Stomach smooth muscle (tissue), 2 donors: Measurements from ENCODE around the gene SLCO4A1.

Source experiments
- H3K27ac ChIP-seq: one replicate; pipeline ENCODE4 v1.7.0; 2013; ENCODE audit warnings: mild to moderate bottlenecking, low read length, inconsistent platforms
- H3K27me3 ChIP-seq, 2 donors: one replicate each; pipeline ENCODE4 v1.7.0; 2013; ENCODE audit warnings: low read length in 2 of 2; ENCODE audit not compliant: insufficient read depth in 2 of 2, control insufficient read depth in 1 of 2
- H3K36me3 ChIP-seq, 2 donors: one replicate each; pipeline ENCODE4 v1.7.0; 2013; ENCODE audit warnings: low read length in 2 of 2; ENCODE audit not compliant: control insufficient read depth in 2 of 2, insufficient read depth in 2 of 2
- H3K4me1 ChIP-seq: one replicate; pipeline ENCODE4 v1.7.0; 2013; ENCODE audit warnings: low read length; ENCODE audit not compliant: control insufficient read depth, insufficient read depth
- H3K4me3 ChIP-seq, 2 donors: one replicate each; pipeline ENCODE4 v1.7.0; 2013; ENCODE audit warnings: low read length in 2 of 2
- H3K9ac ChIP-seq, 2 donors: one replicate each; pipeline ENCODE4 v1.7.0; 2013; ENCODE audit warnings: low read length in 2 of 2, mild to moderate bottlenecking in 1 of 2
- H3K9me3 ChIP-seq, 2 donors: one replicate each; pipeline ENCODE4 v1.7.0; 2013; ENCODE audit warnings: low read length in 2 of 2; ENCODE audit not compliant: control insufficient read depth in 2 of 2
- donor health status: healthy.
- donor health status: Pancreatic carcinoma.

The SLCO4A1 gene

GRCh38 chr20:62690261-62690820, 48.0 kb downstream of the SLCO4A1 start:
- no peak overlapping the region for H3K4me3 ChIP-seq
- H3K9ac ChIP-seq: no peak overlapping the region
- H3K27me3 ChIP-seq: peaks cover 0 to 5% of the 10 kb centered on the region in 2 donors
- H3K36me3 ChIP-seq: no peaks in the 10 kb centered on the region
- no peaks in the 10 kb centered on the region for H3K9me3 ChIP-seq
- no peak overlapping the region for H3K27ac ChIP-seq
- H3K4me1 ChIP-seq: peaks cover 4% of the 10 kb centered on the region

GRCh38 chr20:62691487-62691886, 49.2 kb downstream of the SLCO4A1 start:
- H3K27ac ChIP-seq: no peak overlapping the region
- no peak overlapping the region for H3K4me3 ChIP-seq
- no peaks in the 10 kb centered on the region for H3K36me3 ChIP-seq
- peaks cover 4% of the 10 kb centered on the region for H3K4me1 ChIP-seq
- H3K9me3 ChIP-seq: no peaks in the 10 kb centered on the region
- peaks cover 0 to 5% of the 10 kb centered on the region in 2 donors for H3K27me3 ChIP-seq
- H3K9ac ChIP-seq: no peak overlapping the region

GRCh38 chr20:62692176-62692575, 49.9 kb downstream of the SLCO4A1 start:
- Histone ChIP-seq H3K9ac (no peak overlapping the region), H3K4me3 (no peak overlapping the region), H3K4me1 (peaks cover 4% of the 10 kb centered on the region), H3K27me3 (peaks cover 0 to 5% of the 10 kb centered on the region in 2 donors), H3K27ac (no peak overlapping the region), H3K9me3 (no peaks in the 10 kb centered on the region), H3K36me3 (no peaks in the 10 kb centered on the region)

- H3K27me3 ChIP-seq: peaks cover 0 to 5% of the 10 kb centered on the region in 2 donors
- peaks cover 4% of the 10 kb centered on the region for H3K4me1 ChIP-seq
- no peak overlapping the region for H3K9ac ChIP-seq
- H3K4me3 ChIP-seq: no peak overlapping the region
- no peaks in the 10 kb centered on the region for H3K9me3 ChIP-seq
- H3K27ac ChIP-seq: no peak overlapping the region
- no peaks in the 10 kb centered on the region for H3K36me3 ChIP-seq
These were observed 50.7 kb downstream of the SLCO4A1 start for GRCh38 chr20:62692801-62693523.

- H3K4me1 ChIP-seq: peaks cover 2% of the 10 kb centered on the region
- H3K9ac ChIP-seq: no peak overlapping the region
- peaks cover 0 to 5% of the 10 kb centered on the region in 2 donors for H3K27me3 ChIP-seq
These were observed 51.2 kb downstream of the SLCO4A1 start for GRCh38 chr20:62693524-62693922.

DNA sequence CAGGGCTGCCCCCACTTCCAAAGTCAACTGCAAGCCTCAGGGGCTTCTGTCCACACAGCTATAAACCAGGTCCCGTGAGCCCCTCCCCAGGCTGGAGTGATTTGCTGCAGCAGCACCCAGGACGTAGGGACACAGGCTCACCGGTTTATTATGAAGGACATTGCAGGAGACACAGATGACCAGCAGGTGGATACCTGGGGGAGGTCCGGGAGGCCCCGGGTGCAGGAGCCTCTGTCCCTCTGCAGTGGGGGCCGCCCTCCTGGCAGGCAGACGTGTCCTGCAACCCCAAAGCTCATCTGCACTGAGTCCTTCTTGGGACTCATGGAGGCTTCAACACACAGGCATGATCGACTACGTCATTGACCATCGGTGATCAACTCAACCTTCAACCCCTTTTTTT, 51.8 kb downstream of the SLCO4A1 start:
- no peak overlapping the region for H3K4me3 ChIP-seq
- H3K27me3 ChIP-seq: peaks cover 0 to 5% of the 10 kb centered on the region in 2 donors
- no peaks in the 10 kb centered on the region for H3K9me3 ChIP-seq
- H3K27ac ChIP-seq: no peak overlapping the region
- no peak overlapping the region for H3K9ac ChIP-seq
- H3K4me1 ChIP-seq: no peaks in the 10 kb centered on the region
- H3K36me3 ChIP-seq: no peaks in the 10 kb centered on the region

More at GRCh38 chr20:62693524-62693922, 51.2 kb downstream of the SLCO4A1 start:
- Histone ChIP-seq H3K27ac (no peak overlapping the region), H3K9me3 (no peaks in the 10 kb centered on the region), H3K36me3 (no peaks in the 10 kb centered on the region), H3K4me3 (no peak overlapping the region)

GRCh38 chr20:62694868-62695267, 52.6 kb downstream of the SLCO4A1 start:
- Histone ChIP-seq H3K27me3 (peaks cover 0 to 5% of the 10 kb centered on the region in 2 donors), H3K4me3 (no peak overlapping the region), H3K4me1 (no peaks in the 10 kb centered on the region), H3K27ac (no peak overlapping the region), H3K9ac (no peak overlapping the region), H3K36me3 (no peaks in the 10 kb centered on the region), H3K9me3 (no peaks in the 10 kb centered on the region)

DNA sequence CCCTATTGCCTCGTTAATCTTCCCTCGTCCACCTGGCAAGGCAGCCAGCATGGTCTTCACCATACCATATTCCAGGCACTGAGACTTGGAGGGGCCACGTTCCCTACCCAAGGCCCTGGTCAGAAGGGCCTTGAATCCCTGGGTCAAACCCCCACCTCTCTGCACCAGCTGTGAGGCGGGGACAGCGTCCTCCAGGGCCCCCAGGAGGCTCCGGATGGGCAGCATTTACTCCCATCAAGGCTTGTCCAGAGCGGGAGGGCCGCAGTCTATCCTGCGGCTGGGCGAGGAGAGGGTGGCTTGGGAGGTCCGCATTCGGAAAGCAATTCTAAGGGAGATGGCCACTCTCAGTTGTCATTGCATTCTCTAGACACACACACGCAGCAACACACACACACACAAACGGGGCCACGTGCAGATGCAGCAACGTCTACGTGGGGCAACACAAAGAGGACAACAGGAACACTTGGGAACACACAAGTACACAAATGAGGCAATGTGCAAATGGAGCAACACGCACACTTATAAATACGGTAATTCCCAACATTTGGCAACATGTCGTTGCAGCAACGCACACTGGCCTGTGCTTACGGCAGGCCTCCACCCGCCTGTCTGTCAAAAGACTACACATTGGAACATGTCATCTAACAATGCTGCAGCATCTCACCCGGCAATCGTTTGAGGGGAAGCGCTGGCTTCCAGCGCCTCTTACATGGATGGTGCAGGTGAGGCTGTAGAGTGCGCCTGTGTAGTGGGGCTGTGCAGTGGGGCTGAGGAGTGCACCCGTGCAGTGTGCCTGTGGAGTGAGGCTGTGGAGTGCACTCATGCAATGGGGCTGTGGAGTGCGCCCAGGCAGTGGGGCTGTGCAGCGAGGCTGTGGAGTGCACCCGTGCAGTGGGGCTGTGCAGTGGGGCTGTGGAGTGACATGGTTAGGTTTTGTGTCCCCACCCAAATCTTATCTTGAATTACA, 53.4 kb downstream of the SLCO4A1 start:
- Histone ChIP-seq H3K9ac (no peak overlapping the region), H3K27me3 (peaks cover 0 to 5% of the 10 kb centered on the region in 2 donors), H3K4me1 (no peaks in the 10 kb centered on the region), H3K27ac (no peak overlapping the region), H3K9me3 (no peaks in the 10 kb centered on the region), H3K36me3 (no peaks in the 10 kb centered on the region), H3K4me3 (no peak overlapping the region)

GRCh38 chr20:62696434-62696957, 54.2 kb downstream of the SLCO4A1 start:
- Histone ChIP-seq H3K4me3 (no peak overlapping the region), H3K4me1 (no peaks in the 10 kb centered on the region), H3K9ac (no peak overlapping the region), H3K36me3 (no peaks in the 10 kb centered on the region), H3K9me3 (no peaks in the 10 kb centered on the region), H3K27ac (no peak overlapping the region), H3K27me3 (peaks cover 0 to 5% of the 10 kb centered on the region in 2 donors)

GRCh38 chr20:62696989-62697388, 54.7 kb downstream of the SLCO4A1 start:
- Histone ChIP-seq H3K27me3 (peaks cover 0 to 5% of the 10 kb centered on the region in 2 donors), H3K36me3 (no peaks in the 10 kb centered on the region), H3K9me3 (no peaks in the 10 kb centered on the region), H3K4me1 (no peaks in the 10 kb centered on the region), H3K27ac (no peak overlapping the region), H3K4me3 (no peak overlapping the region), H3K9ac (no peak overlapping the region)
